ENCODE results near the gene ERAL1. TPM values are rescaled to one million over a fixed set of nuclear protein-coding genes. Genes with fewer than 3 reads are reported as not detected.

ERAL1 gene
- total RNA-seq, 1 experiment from 2014 or later = 70.1 TPM

GRCh38 chr17:28816540-28816939 lies 38.3 kb upstream of the ERAL1 start:
- H3K27me3 Mint-ChIP-seq (ENCODE audit: low read depth) = no peaks in the 10 kb centered on the region
- H3K4me1 Mint-ChIP-seq = peaks cover 27% of the 10 kb centered on the region
- no peak for DNase-seq (ENCODE audit: low spot score)
- ATAC-seq = no peak
- no peak overlapping the region for H3K4me3 Mint-ChIP-seq
- POLR2A ChIA-PET = no interaction called here
- no peaks in the 10 kb centered on the region for H3K9me3 Mint-ChIP-seq
- CTCF ChIA-PET = no interaction called here
- TF ChIP-seq, protein P1, sequence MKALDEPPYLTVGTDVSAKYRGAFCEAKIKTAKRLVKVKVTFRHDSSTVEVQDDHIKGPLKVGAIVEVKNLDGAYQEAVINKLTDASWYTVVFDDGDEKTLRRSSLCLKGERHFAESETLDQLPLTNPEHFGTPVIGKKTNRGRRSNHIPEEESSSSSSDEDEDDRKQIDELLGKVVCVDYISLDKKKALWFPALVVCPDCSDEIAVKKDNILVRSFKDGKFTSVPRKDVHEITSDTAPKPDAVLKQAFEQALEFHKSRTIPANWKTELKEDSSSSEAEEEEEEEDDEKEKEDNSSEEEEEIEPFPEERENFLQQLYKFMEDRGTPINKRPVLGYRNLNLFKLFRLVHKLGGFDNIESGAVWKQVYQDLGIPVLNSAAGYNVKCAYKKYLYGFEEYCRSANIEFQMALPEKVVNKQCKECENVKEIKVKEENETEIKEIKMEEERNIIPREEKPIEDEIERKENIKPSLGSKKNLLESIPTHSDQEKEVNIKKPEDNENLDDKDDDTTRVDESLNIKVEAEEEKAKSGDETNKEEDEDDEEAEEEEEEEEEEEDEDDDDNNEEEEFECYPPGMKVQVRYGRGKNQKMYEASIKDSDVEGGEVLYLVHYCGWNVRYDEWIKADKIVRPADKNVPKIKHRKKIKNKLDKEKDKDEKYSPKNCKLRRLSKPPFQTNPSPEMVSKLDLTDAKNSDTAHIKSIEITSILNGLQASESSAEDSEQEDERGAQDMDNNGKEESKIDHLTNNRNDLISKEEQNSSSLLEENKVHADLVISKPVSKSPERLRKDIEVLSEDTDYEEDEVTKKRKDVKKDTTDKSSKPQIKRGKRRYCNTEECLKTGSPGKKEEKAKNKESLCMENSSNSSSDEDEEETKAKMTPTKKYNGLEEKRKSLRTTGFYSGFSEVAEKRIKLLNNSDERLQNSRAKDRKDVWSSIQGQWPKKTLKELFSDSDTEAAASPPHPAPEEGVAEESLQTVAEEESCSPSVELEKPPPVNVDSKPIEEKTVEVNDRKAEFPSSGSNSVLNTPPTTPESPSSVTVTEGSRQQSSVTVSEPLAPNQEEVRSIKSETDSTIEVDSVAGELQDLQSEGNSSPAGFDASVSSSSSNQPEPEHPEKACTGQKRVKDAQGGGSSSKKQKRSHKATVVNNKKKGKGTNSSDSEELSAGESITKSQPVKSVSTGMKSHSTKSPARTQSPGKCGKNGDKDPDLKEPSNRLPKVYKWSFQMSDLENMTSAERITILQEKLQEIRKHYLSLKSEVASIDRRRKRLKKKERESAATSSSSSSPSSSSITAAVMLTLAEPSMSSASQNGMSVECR (CRISPR knock-in tag; IDR thresholded peaks at IDR 0.05; ENCODE audit: borderline replicate concordance) = no peak
- TF ChIP-seq, protein P2, sequence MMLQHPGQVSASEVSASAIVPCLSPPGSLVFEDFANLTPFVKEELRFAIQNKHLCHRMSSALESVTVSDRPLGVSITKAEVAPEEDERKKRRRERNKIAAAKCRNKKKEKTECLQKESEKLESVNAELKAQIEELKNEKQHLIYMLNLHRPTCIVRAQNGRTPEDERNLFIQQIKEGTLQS (CRISPR knock-in tag; conservative IDR thresholded peaks at IDR 0.05) = no peak
- TF ChIP-seq ZNF232 (CRISPR knock-in tag; IDR thresholded peaks at IDR 0.05) (no peak), CREM (CRISPR knock-in tag; IDR thresholded peaks at IDR 0.05) (no peak), IRF2 (CRISPR knock-in tag; IDR thresholded peaks at IDR 0.05; ENCODE audit: borderline replicate concordance, low read depth) (no peak), ZNF512 (CRISPR knock-in tag; IDR thresholded peaks at IDR 0.05; ENCODE audit: borderline replicate concordance) (no peak), MYBL2 (CRISPR knock-in tag; IDR thresholded peaks at IDR 0.05) (no peak), MXD4 (CRISPR knock-in tag; IDR thresholded peaks at IDR 0.05; ENCODE audit: borderline replicate concordance) (no peak), ZNF416 (CRISPR knock-in tag; IDR thresholded peaks at IDR 0.05) (no peak), ERG (CRISPR knock-in tag; IDR thresholded peaks at IDR 0.05) (no peak), NFYB (CRISPR knock-in tag; conservative IDR thresholded peaks at IDR 0.05; ENCODE audit: low read depth) (no peak), MAX (CRISPR knock-in tag; IDR thresholded peaks at IDR 0.05) (no peak), SMAD3 (CRISPR knock-in tag; IDR thresholded peaks at IDR 0.05; ENCODE audit: borderline replicate concordance) (no peak), RELA (CRISPR knock-in tag; IDR thresholded peaks at IDR 0.05; ENCODE audit: borderline replicate concordance) (no peak)
- TF ChIP-seq, protein P3, sequence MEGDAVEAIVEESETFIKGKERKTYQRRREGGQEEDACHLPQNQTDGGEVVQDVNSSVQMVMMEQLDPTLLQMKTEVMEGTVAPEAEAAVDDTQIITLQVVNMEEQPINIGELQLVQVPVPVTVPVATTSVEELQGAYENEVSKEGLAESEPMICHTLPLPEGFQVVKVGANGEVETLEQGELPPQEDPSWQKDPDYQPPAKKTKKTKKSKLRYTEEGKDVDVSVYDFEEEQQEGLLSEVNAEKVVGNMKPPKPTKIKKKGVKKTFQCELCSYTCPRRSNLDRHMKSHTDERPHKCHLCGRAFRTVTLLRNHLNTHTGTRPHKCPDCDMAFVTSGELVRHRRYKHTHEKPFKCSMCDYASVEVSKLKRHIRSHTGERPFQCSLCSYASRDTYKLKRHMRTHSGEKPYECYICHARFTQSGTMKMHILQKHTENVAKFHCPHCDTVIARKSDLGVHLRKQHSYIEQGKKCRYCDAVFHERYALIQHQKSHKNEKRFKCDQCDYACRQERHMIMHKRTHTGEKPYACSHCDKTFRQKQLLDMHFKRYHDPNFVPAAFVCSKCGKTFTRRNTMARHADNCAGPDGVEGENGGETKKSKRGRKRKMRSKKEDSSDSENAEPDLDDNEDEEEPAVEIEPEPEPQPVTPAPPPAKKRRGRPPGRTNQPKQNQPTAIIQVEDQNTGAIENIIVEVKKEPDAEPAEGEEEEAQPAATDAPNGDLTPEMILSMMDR (IDR thresholded peaks at IDR 0.05) = no peak
- TF ChIP-seq, protein P4, sequence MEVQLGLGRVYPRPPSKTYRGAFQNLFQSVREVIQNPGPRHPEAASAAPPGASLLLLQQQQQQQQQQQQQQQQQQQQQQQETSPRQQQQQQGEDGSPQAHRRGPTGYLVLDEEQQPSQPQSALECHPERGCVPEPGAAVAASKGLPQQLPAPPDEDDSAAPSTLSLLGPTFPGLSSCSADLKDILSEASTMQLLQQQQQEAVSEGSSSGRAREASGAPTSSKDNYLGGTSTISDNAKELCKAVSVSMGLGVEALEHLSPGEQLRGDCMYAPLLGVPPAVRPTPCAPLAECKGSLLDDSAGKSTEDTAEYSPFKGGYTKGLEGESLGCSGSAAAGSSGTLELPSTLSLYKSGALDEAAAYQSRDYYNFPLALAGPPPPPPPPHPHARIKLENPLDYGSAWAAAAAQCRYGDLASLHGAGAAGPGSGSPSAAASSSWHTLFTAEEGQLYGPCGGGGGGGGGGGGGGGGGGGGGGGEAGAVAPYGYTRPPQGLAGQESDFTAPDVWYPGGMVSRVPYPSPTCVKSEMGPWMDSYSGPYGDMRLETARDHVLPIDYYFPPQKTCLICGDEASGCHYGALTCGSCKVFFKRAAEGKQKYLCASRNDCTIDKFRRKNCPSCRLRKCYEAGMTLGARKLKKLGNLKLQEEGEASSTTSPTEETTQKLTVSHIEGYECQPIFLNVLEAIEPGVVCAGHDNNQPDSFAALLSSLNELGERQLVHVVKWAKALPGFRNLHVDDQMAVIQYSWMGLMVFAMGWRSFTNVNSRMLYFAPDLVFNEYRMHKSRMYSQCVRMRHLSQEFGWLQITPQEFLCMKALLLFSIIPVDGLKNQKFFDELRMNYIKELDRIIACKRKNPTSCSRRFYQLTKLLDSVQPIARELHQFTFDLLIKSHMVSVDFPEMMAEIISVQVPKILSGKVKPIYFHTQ (CRISPR knock-in tag; IDR thresholded peaks at IDR 0.05) = no peak
- TF ChIP-seq, protein P5, sequence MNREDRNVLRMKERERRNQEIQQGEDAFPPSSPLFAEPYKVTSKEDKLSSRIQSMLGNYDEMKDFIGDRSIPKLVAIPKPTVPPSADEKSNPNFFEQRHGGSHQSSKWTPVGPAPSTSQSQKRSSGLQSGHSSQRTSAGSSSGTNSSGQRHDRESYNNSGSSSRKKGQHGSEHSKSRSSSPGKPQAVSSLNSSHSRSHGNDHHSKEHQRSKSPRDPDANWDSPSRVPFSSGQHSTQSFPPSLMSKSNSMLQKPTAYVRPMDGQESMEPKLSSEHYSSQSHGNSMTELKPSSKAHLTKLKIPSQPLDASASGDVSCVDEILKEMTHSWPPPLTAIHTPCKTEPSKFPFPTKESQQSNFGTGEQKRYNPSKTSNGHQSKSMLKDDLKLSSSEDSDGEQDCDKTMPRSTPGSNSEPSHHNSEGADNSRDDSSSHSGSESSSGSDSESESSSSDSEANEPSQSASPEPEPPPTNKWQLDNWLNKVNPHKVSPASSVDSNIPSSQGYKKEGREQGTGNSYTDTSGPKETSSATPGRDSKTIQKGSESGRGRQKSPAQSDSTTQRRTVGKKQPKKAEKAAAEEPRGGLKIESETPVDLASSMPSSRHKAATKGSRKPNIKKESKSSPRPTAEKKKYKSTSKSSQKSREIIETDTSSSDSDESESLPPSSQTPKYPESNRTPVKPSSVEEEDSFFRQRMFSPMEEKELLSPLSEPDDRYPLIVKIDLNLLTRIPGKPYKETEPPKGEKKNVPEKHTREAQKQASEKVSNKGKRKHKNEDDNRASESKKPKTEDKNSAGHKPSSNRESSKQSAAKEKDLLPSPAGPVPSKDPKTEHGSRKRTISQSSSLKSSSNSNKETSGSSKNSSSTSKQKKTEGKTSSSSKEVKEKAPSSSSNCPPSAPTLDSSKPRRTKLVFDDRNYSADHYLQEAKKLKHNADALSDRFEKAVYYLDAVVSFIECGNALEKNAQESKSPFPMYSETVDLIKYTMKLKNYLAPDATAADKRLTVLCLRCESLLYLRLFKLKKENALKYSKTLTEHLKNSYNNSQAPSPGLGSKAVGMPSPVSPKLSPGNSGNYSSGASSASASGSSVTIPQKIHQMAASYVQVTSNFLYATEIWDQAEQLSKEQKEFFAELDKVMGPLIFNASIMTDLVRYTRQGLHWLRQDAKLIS (CRISPR knock-in tag; IDR thresholded peaks at IDR 0.05; ENCODE audit: borderline replicate concordance) = no peak
- no peaks in the 10 kb centered on the region for H3K36me3 Mint-ChIP-seq
- H3K27ac Mint-ChIP-seq = peak overlapping the region; percentile 32

All from WTC11 (cell line).